ENCODE results near the gene KIDINS220. TPM values are rescaled to one million over a fixed set of nuclear protein-coding genes. Genes with fewer than 3 reads are reported as not detected.

Gene KIDINS220
- total RNA-seq, 1 experiment from 2014 or later: 50.8 TPM

GRCh38 chr2:8841932-8842331 lies 4.5 kb upstream of the KIDINS220 start:
- Histone ChIP-seq H3K27ac (no peak overlapping the region), H3K27me3 (replicated peaks) (no peaks in the 10 kb centered on the region), H3K36me3 (peaks cover 4% of the 10 kb centered on the region), H3K4me1 (replicated peaks) (peaks cover 3% of the 10 kb centered on the region; the same call in 1 of the 2 replicates), H3K4me3 (no peak overlapping the region), H3K9me3 (replicated peaks) (no peaks in the 10 kb centered on the region)
- no peak for DNase-seq (ENCODE audit: low read depth in 1 of 2, low spot score in 2 of 2)

- H3K4me3 ChIP-seq: no peak overlapping the region
- no peak for DNase-seq (ENCODE audit: low read depth in 1 of 2, low spot score in 2 of 2)
Observed at GRCh38 chr2:8840475-8841091, 3.2 kb upstream of the KIDINS220 start.

GRCh38 chr2:8839189-8839965 lies 2.0 kb upstream of the KIDINS220 start:
- no peaks in the 10 kb centered on the region for H3K27me3 ChIP-seq (replicated peaks)
- peaks cover 14% of the 10 kb centered on the region for H3K4me1 ChIP-seq (replicated peaks)
- H3K27ac ChIP-seq: no peak overlapping the region
- no peaks in the 10 kb centered on the region for H3K9me3 ChIP-seq (replicated peaks)
- DNase-seq (ENCODE audit: low read depth in 1 of 2, low spot score in 2 of 2): no peak
- no peak overlapping the region for H3K4me3 ChIP-seq
- peaks cover 4% of the 10 kb centered on the region for H3K36me3 ChIP-seq

More at GRCh38 chr2:8840475-8841091, 3.2 kb upstream of the KIDINS220 start:
- Histone ChIP-seq H3K4me1 (replicated peaks) (peaks cover 14% of the 10 kb centered on the region), H3K27ac (no peak overlapping the region), H3K27me3 (replicated peaks) (no peaks in the 10 kb centered on the region), H3K36me3 (peaks cover 4% of the 10 kb centered on the region), H3K9me3 (replicated peaks) (no peaks in the 10 kb centered on the region)

- H3K4me1 ChIP-seq (replicated peaks): peaks cover 14% of the 10 kb centered on the region
- H3K9me3 ChIP-seq (replicated peaks): no peaks in the 10 kb centered on the region
- peaks cover 4% of the 10 kb centered on the region for H3K36me3 ChIP-seq
- no peak overlapping the region for H3K27ac ChIP-seq
- H3K4me3 ChIP-seq: peak overlapping the region; percentile 83
- no peaks in the 10 kb centered on the region for H3K27me3 ChIP-seq (replicated peaks)
- DNase-seq (ENCODE audit: low read depth in 1 of 2, low spot score in 2 of 2): no peak
Observed at GRCh38 chr2:8837795-8838140, 355 bp upstream of the KIDINS220 start.

- H3K36me3 ChIP-seq: peaks cover 4% of the 10 kb centered on the region
- H3K27me3 ChIP-seq (replicated peaks): no peaks in the 10 kb centered on the region
- no peak overlapping the region for H3K4me3 ChIP-seq
- DNase-seq (ENCODE audit: low read depth in 1 of 2, low spot score in 2 of 2): no peak
- no peaks in the 10 kb centered on the region for H3K9me3 ChIP-seq (replicated peaks)
- no peak overlapping the region for H3K27ac ChIP-seq
- H3K4me1 ChIP-seq (replicated peaks): peaks cover 14% of the 10 kb centered on the region
Observed at GRCh38 chr2:8835279-8835678, 2.1 kb downstream of the KIDINS220 start.

GRCh38 chr2:8833853-8834252 lies 3.6 kb downstream of the KIDINS220 start:
- H3K9me3 ChIP-seq (replicated peaks): no peaks in the 10 kb centered on the region
- H3K27ac ChIP-seq: no peak overlapping the region
- DNase-seq (ENCODE audit: low read depth in 1 of 2, low spot score in 2 of 2): no peak
- H3K4me1 ChIP-seq (replicated peaks): peaks cover 14% of the 10 kb centered on the region
- H3K36me3 ChIP-seq: peaks cover 4% of the 10 kb centered on the region
- H3K27me3 ChIP-seq (replicated peaks): no peaks in the 10 kb centered on the region
- H3K4me3 ChIP-seq: no peak overlapping the region

GRCh38 chr2:8831516-8831915 lies 5.9 kb downstream of the KIDINS220 start:
- no peaks in the 10 kb centered on the region for H3K36me3 ChIP-seq
- peaks cover 9% of the 10 kb centered on the region for H3K4me1 ChIP-seq (replicated peaks)
- no peaks in the 10 kb centered on the region for H3K9me3 ChIP-seq (replicated peaks)
- no peak overlapping the region for H3K4me3 ChIP-seq
- H3K27me3 ChIP-seq (replicated peaks): no peaks in the 10 kb centered on the region
- no peak overlapping the region for H3K27ac ChIP-seq
- DNase-seq (ENCODE audit: low read depth in 1 of 2, low spot score in 2 of 2): no peak

GRCh38 chr2:8827729-8828128 lies 9.7 kb downstream of the KIDINS220 start:
- DNase-seq (ENCODE audit: low read depth in 1 of 2, low spot score in 2 of 2): no peak
- Histone ChIP-seq H3K27me3 (replicated peaks) (no peaks in the 10 kb centered on the region), H3K9me3 (replicated peaks) (no peaks in the 10 kb centered on the region), H3K36me3 (peaks cover 18% of the 10 kb centered on the region), H3K4me1 (replicated peaks) (no peaks in the 10 kb centered on the region), H3K27ac (no peak overlapping the region), H3K4me3 (no peak overlapping the region)

GRCh38 chr2:8822218-8822617 lies 15.2 kb downstream of the KIDINS220 start:
- no peak overlapping the region for H3K27ac ChIP-seq
- H3K4me1 ChIP-seq (replicated peaks): no peaks in the 10 kb centered on the region
- no peak for DNase-seq (ENCODE audit: low read depth in 1 of 2, low spot score in 2 of 2)
- no peaks in the 10 kb centered on the region for H3K27me3 ChIP-seq (replicated peaks)
- no peaks in the 10 kb centered on the region for H3K9me3 ChIP-seq (replicated peaks)
- H3K36me3 ChIP-seq: peaks cover 41% of the 10 kb centered on the region
- H3K4me3 ChIP-seq: no peak overlapping the region

- Histone ChIP-seq H3K4me1 (replicated peaks) (no peaks in the 10 kb centered on the region), H3K27ac (no peak overlapping the region), H3K36me3 (peaks cover 41% of the 10 kb centered on the region), H3K9me3 (replicated peaks) (no peaks in the 10 kb centered on the region), H3K27me3 (replicated peaks) (no peaks in the 10 kb centered on the region), H3K4me3 (no peak overlapping the region)
- DNase-seq (ENCODE audit: low read depth in 1 of 2, low spot score in 2 of 2): no peak
Observed at GRCh38 chr2:8821276-8822217, 15.9 kb downstream of the KIDINS220 start.

- Histone ChIP-seq H3K4me1 (replicated peaks) (no peaks in the 10 kb centered on the region), H3K36me3 (peaks cover 33% of the 10 kb centered on the region), H3K9me3 (replicated peaks) (no peaks in the 10 kb centered on the region), H3K27ac (no peak overlapping the region), H3K27me3 (replicated peaks) (no peaks in the 10 kb centered on the region), H3K4me3 (no peak overlapping the region)
- no peak for DNase-seq (ENCODE audit: low read depth in 1 of 2, low spot score in 2 of 2)
Observed at GRCh38 chr2:8819948-8820347, 17.5 kb downstream of the KIDINS220 start.

- no peaks in the 10 kb centered on the region for H3K27me3 ChIP-seq (replicated peaks)
- H3K4me3 ChIP-seq: no peak overlapping the region
- H3K27ac ChIP-seq: no peak overlapping the region
- H3K36me3 ChIP-seq: peaks cover 30% of the 10 kb centered on the region
- no peaks in the 10 kb centered on the region for H3K9me3 ChIP-seq (replicated peaks)
- DNase-seq (ENCODE audit: low read depth in 1 of 2, low spot score in 2 of 2): peak in 1 of 2 experiments; percentile 5
- H3K4me1 ChIP-seq (replicated peaks): no peaks in the 10 kb centered on the region
Observed at GRCh38 chr2:8819194-8819593, 18.2 kb downstream of the KIDINS220 start.

GRCh38 chr2:8817221-8817620 lies 20.2 kb downstream of the KIDINS220 start:
- Histone ChIP-seq H3K4me1 (replicated peaks) (no peaks in the 10 kb centered on the region), H3K4me3 (no peak overlapping the region), H3K9me3 (replicated peaks) (no peaks in the 10 kb centered on the region), H3K27me3 (replicated peaks) (no peaks in the 10 kb centered on the region), H3K27ac (no peak overlapping the region), H3K36me3 (peaks cover 29% of the 10 kb centered on the region)
- no peak for DNase-seq (ENCODE audit: low read depth in 1 of 2, low spot score in 2 of 2)
